ENCODE data around the gene CETN2. TPM values are rescaled to one million over a fixed set of nuclear protein-coding genes. Genes with fewer than 3 reads are reported as not detected.
"Not testable (repeated sequence)": the region's sequence is repeated elsewhere in the genome, so short reads cannot be mapped to it uniquely, and the experiment has no call there.

CETN2 gene
- total RNA-seq, 1 donor from 2014 or later: 9.8 TPM

GRCh38 chrX:152850465-152850864 lies 19.9 kb upstream of the CETN2 start:
- Mint-ChIP-seq H3K4me3 (no peak overlapping the region), H3K36me3 (ENCODE audit: low read depth) (peaks cover 35% of the 10 kb centered on the region)
- intact Hi-C loops (cut with micrococcal nuclease): no loop called here

GRCh38 chrX:152847281-152847680 lies 16.7 kb upstream of the CETN2 start:
- Mint-ChIP-seq H3K4me3 (no peak overlapping the region), H3K36me3 (ENCODE audit: low read depth) (peaks cover 19% of the 10 kb centered on the region), H3K27me3 (ENCODE audit: insufficient read depth) (no peaks in the 10 kb centered on the region), H3K4me1 (ENCODE audit: low read depth) (peaks cover 8% of the 10 kb centered on the region), H3K9me3 (no peaks in the 10 kb centered on the region), H3K27ac (no peak overlapping the region)
- no peak for DNase-seq (ENCODE audit: low spot score)
- intact Hi-C loops (cut with micrococcal nuclease): no loop called here

More at GRCh38 chrX:152850465-152850864, 19.9 kb upstream of the CETN2 start:
- no peak for DNase-seq (ENCODE audit: low spot score)
- Mint-ChIP-seq H3K4me1 (ENCODE audit: low read depth) (peaks cover 8% of the 10 kb centered on the region), H3K27me3 (ENCODE audit: insufficient read depth) (no peaks in the 10 kb centered on the region), H3K9me3 (no peaks in the 10 kb centered on the region), H3K27ac (no peak overlapping the region)

DNA sequence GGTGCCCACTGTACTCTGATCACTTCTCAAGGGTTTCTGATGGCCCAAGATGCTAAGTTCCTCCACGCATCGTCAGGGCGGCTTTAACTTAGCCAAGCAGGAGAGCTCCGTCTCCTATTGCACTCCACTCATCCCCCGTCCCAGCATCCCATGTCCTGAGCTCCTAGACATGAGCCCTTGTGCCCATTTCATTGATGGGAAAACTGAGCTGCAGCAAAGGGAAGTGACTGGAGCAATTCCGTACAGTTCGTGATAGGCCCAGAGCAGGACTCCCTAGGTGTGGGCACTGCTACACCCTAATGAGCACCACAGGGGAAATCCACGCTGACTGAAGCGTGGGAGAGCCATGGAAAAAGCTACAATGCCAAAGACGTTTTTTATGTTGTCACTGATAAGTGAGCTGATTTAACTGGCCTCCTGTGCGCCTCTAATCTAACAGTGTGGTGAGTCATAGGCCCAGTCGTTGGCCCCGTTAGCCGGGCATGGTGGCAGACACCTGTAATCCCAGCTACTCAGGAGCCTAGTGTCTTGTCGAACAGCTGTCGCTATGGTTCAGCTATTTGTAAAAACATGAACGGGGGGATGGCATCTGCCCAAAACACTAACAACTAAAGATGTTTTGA lies 15.2 kb upstream of the CETN2 start:
- no peak overlapping the region for H3K4me3 Mint-ChIP-seq
- no peaks in the 10 kb centered on the region for H3K9me3 Mint-ChIP-seq
- H3K27me3 Mint-ChIP-seq (ENCODE audit: insufficient read depth): no peaks in the 10 kb centered on the region
- intact Hi-C loops (cut with micrococcal nuclease): no loop called here
- no peak for DNase-seq (ENCODE audit: low spot score)
- peaks cover 7% of the 10 kb centered on the region for H3K36me3 Mint-ChIP-seq (ENCODE audit: low read depth)
- H3K4me1 Mint-ChIP-seq (ENCODE audit: low read depth): no peaks in the 10 kb centered on the region
- H3K27ac Mint-ChIP-seq: no peak overlapping the region

- intact Hi-C loops (cut with micrococcal nuclease): no loop called here
- Mint-ChIP-seq H3K27me3 (ENCODE audit: insufficient read depth) (no peaks in the 10 kb centered on the region), H3K9me3 (no peaks in the 10 kb centered on the region), H3K27ac (no peak overlapping the region), H3K4me3 (no peak overlapping the region), H3K36me3 (ENCODE audit: low read depth) (peaks cover 8% of the 10 kb centered on the region), H3K4me1 (ENCODE audit: low read depth) (no peaks in the 10 kb centered on the region)
- DNase-seq (ENCODE audit: low spot score): no peak
These were observed 13.7 kb upstream of the CETN2 start for GRCh38 chrX:152844256-152844655.

DNA sequence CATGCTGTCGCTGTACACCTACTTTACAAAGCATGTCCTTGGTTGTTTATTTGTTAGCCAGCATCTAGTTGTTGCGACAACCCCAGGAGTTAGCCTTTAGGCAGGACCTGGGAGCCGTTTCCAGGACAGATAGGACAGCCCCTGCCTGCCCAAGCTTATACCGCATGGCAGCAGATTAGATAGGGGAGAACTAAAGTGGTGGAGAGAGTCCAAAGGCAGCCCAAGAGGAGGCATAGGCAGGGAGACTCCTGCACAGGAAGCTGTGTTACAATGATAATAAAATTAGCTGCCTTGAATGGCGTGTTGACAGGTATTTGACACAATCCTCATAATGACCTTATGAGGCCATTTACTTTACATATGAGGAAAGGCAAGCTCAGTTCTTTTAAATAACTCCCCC lies 13.3 kb upstream of the CETN2 start:
- Mint-ChIP-seq H3K27ac (no peak overlapping the region), H3K4me3 (no peak overlapping the region), H3K27me3 (ENCODE audit: insufficient read depth) (no peaks in the 10 kb centered on the region), H3K36me3 (ENCODE audit: low read depth) (peaks cover 6% of the 10 kb centered on the region), H3K9me3 (no peaks in the 10 kb centered on the region), H3K4me1 (ENCODE audit: low read depth) (no peaks in the 10 kb centered on the region)
- intact Hi-C loops (cut with micrococcal nuclease): no loop called here
- no peak for DNase-seq (ENCODE audit: low spot score)

- Mint-ChIP-seq H3K9me3 (no peaks in the 10 kb centered on the region), H3K4me3 (no peak overlapping the region), H3K4me1 (ENCODE audit: low read depth) (peaks cover 4% of the 10 kb centered on the region), H3K27me3 (ENCODE audit: insufficient read depth) (no peaks in the 10 kb centered on the region), H3K27ac (no peak overlapping the region), H3K36me3 (ENCODE audit: low read depth) (peaks cover 10% of the 10 kb centered on the region)
- intact Hi-C loops (cut with micrococcal nuclease): no loop called here
- DNase-seq (ENCODE audit: low spot score): no peak
These were observed 12.3 kb upstream of the CETN2 start for GRCh38 chrX:152842772-152843338.

- intact Hi-C loops (cut with micrococcal nuclease): loop anchor here (10.0 kb wide), 1 partner anchor 89 kb away; no protein-coding TSS in a partner anchor
- H3K9me3 Mint-ChIP-seq; H3K27me3 Mint-ChIP-seq (ENCODE audit: insufficient read depth); DNase-seq (ENCODE audit: low spot score); H3K4me3 Mint-ChIP-seq; H3K27ac Mint-ChIP-seq: not testable (repeated sequence)
- H3K36me3 Mint-ChIP-seq (ENCODE audit: low read depth): peaks cover 23% of the 10 kb centered on the region
- H3K4me1 Mint-ChIP-seq (ENCODE audit: low read depth): peaks cover 18% of the 10 kb centered on the region
These were observed 4.9 kb upstream of the CETN2 start for GRCh38 chrX:152835470-152835869.

DNA sequence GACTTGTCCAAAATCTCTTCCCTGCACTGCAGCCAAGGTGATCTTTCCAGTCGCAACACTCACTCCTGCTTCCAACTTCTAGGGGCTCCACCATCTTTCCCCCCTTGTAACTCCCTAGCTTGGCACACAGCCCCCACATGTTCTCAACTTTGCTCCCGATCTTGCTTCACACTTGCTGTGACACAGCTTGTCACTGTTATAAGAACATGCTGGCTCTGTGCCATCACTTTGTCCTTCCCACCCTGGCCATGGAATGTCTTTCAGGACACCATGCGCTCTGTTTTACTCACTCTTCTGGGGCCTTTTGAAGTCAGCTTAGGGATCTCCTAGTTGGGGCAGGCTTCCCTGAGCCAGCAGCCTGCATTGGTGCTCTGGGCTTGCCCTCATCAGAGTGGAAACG lies 2.8 kb upstream of the CETN2 start:
- DNase-seq (ENCODE audit: low spot score): no peak
- H3K27me3 Mint-ChIP-seq (ENCODE audit: insufficient read depth): no peaks in the 10 kb centered on the region
- peak overlapping the region; percentile 37 for H3K4me3 Mint-ChIP-seq
- H3K27ac Mint-ChIP-seq: no peak overlapping the region
- no peaks in the 10 kb centered on the region for H3K9me3 Mint-ChIP-seq
- peaks cover 21% of the 10 kb centered on the region for H3K36me3 Mint-ChIP-seq (ENCODE audit: low read depth)
- intact Hi-C loops (cut with micrococcal nuclease): loop anchor here (10.0 kb wide), 1 partner anchor 91 kb away; no protein-coding TSS in a partner anchor
- H3K4me1 Mint-ChIP-seq (ENCODE audit: low read depth): peaks cover 24% of the 10 kb centered on the region

DNA sequence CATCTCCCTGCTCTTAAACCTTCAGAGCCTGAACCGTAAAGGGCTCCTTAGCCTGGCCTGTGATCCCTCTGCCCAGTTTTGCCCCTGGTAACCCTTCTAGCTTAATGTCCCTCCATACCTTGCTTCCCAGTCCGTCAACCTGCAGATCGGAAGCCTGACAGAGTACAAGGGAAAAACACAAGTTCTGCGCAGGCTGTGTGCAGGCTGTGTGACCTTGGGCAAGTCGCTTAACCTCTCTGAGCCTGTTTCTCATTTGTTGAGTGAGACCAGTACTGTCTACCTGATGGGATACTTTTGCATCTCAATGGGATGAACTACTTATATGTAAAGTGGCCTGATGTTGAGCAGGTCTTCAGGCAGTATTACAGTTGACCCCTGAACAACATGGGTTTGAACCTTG lies 2.0 kb upstream of the CETN2 start:
- Mint-ChIP-seq H3K9me3 (no peaks in the 10 kb centered on the region), H3K4me1 (ENCODE audit: low read depth) (peaks cover 19% of the 10 kb centered on the region), H3K27ac (peak overlapping the region; percentile 57), H3K36me3 (ENCODE audit: low read depth) (peaks cover 16% of the 10 kb centered on the region), H3K4me3 (peak overlapping the region; percentile 94), H3K27me3 (ENCODE audit: insufficient read depth) (no peaks in the 10 kb centered on the region)
- DNase-seq (ENCODE audit: low spot score): no peak
- intact Hi-C loops (cut with micrococcal nuclease): loop anchor here (10.0 kb wide), 1 partner anchor 92 kb away; no protein-coding TSS in a partner anchor

DNA sequence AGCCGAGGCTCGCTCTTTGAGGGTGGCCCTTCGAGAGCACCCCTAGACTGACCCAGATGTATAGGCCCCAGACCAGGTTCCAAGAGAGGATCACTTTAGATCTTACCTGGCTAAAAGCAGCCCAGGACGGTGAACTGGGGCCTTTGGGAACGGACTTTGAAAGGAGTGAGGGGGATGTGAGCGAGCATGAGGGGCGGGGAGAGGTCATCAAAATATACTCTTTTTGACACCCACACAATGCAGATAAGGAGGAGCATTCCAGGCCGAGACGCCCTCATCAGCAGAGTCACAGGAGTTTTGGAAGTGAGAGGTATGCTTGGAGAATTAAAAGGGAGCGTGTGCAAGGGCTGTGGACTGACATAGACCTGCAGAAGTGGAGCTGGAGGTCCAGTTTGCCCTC lies 834 bp upstream of the CETN2 start:
- H3K36me3 Mint-ChIP-seq (ENCODE audit: low read depth): peaks cover 16% of the 10 kb centered on the region
- H3K27ac Mint-ChIP-seq: peak overlapping the region; percentile 90

GRCh38 chrX:152824841-152825374 lies 5.6 kb downstream of the CETN2 start:
- intact Hi-C loops (cut with micrococcal nuclease): loop anchor here (5.0 kb wide), 1 partner anchor 1673 kb away; no protein-coding TSS in a partner anchor

More for the DNA sequence above, 834 bp upstream of the CETN2 start:
- Mint-ChIP-seq H3K4me1 (ENCODE audit: low read depth) (peaks cover 19% of the 10 kb centered on the region), H3K27me3 (ENCODE audit: insufficient read depth) (no peaks in the 10 kb centered on the region), H3K9me3 (no peaks in the 10 kb centered on the region), H3K4me3 (peak overlapping the region; percentile 94)
- intact Hi-C loops (cut with micrococcal nuclease): loop anchor here (2.0 to 10.0 kb wide), 2 partner anchors 93 to 1439 kb away; no protein-coding TSS in a partner anchor
- no peak for DNase-seq (ENCODE audit: low spot score)

DNA sequence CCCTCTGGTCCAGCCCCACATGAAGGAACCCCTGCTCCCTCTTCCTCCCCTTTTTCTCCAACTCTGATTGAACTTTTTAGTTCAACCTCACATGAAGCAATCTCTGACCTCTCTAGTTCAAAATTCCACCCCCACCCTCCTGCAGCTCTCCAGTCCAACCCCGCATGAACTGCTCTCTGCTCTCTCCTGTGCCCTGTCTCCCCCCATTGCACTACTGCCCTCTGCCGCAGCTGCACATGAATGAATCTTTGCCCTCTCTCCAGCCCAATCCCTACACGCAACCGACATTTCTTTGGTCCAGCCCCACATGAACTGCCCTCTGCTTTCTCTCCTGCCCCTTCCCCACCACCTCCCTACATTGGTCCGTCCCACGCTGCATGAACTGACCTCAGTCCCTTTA lies 6.9 kb downstream of the CETN2 start:
- intact Hi-C loops (cut with micrococcal nuclease): loop anchor here (5.0 kb wide), 1 partner anchor 1671 kb away; no protein-coding TSS in a partner anchor
- Mint-ChIP-seq H3K36me3 (ENCODE audit: low read depth) (no peaks in the 10 kb centered on the region), H3K27me3 (ENCODE audit: insufficient read depth) (no peaks in the 10 kb centered on the region), H3K27ac (no peak overlapping the region), H3K4me1 (ENCODE audit: low read depth) (no peaks in the 10 kb centered on the region), H3K4me3 (no peak overlapping the region), H3K9me3 (no peaks in the 10 kb centered on the region)
- DNase-seq (ENCODE audit: low spot score): no peak

More at GRCh38 chrX:152824841-152825374, 5.6 kb downstream of the CETN2 start:
- Mint-ChIP-seq H3K9me3 (no peaks in the 10 kb centered on the region), H3K36me3 (ENCODE audit: low read depth) (no peaks in the 10 kb centered on the region), H3K27me3 (ENCODE audit: insufficient read depth) (no peaks in the 10 kb centered on the region), H3K4me1 (ENCODE audit: low read depth) (peaks cover under 1% of the 10 kb centered on the region), H3K4me3 (no peak overlapping the region), H3K27ac (no peak overlapping the region)
- no peak for DNase-seq (ENCODE audit: low spot score)

- DNase-seq (ENCODE audit: low spot score): no peak
- Mint-ChIP-seq H3K4me1 (ENCODE audit: low read depth) (no peaks in the 10 kb centered on the region), H3K9me3 (no peaks in the 10 kb centered on the region), H3K27ac (no peak overlapping the region), H3K36me3 (ENCODE audit: low read depth) (no peaks in the 10 kb centered on the region), H3K4me3 (no peak overlapping the region), H3K27me3 (ENCODE audit: insufficient read depth) (no peaks in the 10 kb centered on the region)
- intact Hi-C loops (cut with micrococcal nuclease): loop anchor here (5.0 kb wide), 1 partner anchor 1670 kb away; no protein-coding TSS in a partner anchor
These were observed 8.0 kb downstream of the CETN2 start for GRCh38 chrX:152822383-152823086.

Measured in activated T-helper 1 cell treated with anti-CD3 and anti-CD28 coated beads, Interleukin-12 subunit alpha, Interleukin-12 subunit beta, Interleukin-2, Interleukin-4 antibody, amounts not matched to agents 30 ng/mL and 10 ng/mL and 1 ng/mL, durations not matched to agents 14 hours and 24 hours and 36 hours (primary cell).